Measurements from ENCODE around the gene TFAP2E.
A peak's percentile ranks its signal among the peaks of the same experiment; 100 is the strongest.

Gene TFAP2E

GRCh38 chr1:35595684-35596083, 22.6 kb downstream of the TFAP2E start:
- DNase-seq (ENCODE audit: low read depth in 3 of 3), result no peak

GRCh38 chr1:35597870-35598269, 24.8 kb downstream of the TFAP2E start:
- no peak for DNase-seq (ENCODE audit: low read depth in 3 of 3)

- DNase-seq (ENCODE audit: low read depth in 3 of 3), result no peak
Observed at GRCh38 chr1:35598895-35599294, 25.8 kb downstream of the TFAP2E start.

GRCh38 chr1:35599411-35599810, 26.3 kb downstream of the TFAP2E start:
- DNase-seq (ENCODE audit: low read depth in 3 of 3), result no peak

DNA sequence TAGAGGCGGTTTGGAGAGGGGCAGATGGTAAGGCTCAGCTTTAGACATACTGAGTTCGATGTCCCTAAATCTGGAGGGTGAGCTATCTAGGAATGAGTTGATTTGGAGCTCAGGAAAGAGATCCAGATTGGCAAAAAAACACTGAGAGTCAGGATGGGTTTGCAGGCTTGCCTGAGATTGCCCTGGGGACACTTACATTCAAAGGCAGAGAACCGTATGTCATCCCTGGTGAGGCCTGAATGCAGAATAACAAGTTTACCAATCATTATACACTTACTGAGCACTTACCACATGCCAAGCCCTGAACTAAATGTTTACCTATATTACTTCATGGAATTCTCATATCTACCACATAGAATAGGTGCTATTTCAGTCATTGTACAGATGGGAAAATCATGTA, 27.5 kb downstream of the TFAP2E start:
- DNase-seq (ENCODE audit: low read depth in 3 of 3), result no peak

GRCh38 chr1:35603468-35603867, 30.4 kb downstream of the TFAP2E start:
- no peak for DNase-seq (ENCODE audit: low read depth in 3 of 3)

DNA sequence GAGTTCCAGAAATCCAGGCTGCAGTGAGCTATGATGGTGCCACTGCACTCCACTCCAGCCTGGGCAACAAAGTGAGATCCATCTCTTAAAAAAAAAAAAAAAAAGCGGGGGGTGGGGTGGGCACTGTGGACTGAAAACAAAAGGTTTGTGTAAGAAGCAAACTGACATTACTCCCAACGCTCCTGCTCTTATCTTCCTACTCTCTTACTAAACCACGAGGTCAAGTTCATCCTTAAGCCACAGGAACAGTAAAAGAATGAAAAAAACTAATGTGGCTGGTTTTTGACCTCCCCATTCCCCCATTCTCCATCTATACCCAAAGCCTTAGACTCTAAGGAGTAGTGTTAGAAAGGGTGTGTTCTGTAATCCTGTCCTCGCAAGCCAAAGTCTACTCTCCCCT, 30.8 kb downstream of the TFAP2E start:
- DNase-seq (ENCODE audit: low read depth in 3 of 3), result no peak

DNA sequence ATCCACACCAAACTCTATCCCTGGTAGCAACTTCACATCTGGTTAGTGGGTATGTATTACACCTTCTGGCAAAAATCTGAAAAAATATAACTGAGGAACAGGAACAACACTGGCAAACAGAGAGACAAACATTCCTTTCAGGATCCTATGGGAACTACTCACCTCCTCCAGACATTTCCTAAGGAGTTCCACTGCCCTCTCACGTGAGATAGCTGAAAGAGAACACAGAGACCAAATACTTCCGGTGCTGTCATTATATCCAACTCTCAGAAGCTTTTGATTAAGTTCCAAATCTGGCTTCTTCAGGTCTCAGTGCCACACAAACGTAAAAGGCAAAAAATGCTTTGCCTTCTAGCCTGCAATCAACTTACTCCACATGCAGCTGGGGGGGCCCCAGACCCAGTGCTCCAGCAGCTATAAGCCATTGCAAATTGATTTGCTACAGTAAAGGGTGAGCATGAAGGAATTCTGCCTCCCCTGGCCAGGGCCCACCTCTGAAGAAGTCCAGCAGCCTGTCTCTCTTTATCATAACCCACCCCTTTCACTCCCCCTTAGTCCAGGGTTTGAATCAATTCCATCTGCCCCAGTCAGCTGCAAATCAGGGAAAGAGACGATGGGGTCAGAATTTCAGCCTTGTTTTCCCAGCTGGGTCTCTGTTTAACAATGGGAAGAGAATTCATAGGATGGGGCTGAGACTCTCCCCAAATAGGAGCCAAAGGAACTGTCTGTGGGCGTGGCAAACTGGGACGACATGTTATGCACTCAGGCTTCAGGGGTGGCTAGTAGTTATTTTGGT, 32.2 kb downstream of the TFAP2E start:
- DNase-seq (ENCODE audit: low read depth in 3 of 3), result no peak

- DNase-seq (ENCODE audit: low read depth in 3 of 3), result no peak
Observed at GRCh38 chr1:35605867-35606182, 32.7 kb downstream of the TFAP2E start.

- DNase-seq (ENCODE audit: low read depth in 3 of 3), result no peak
Observed at GRCh38 chr1:35611655-35612054, 38.5 kb downstream of the TFAP2E start.

DNA sequence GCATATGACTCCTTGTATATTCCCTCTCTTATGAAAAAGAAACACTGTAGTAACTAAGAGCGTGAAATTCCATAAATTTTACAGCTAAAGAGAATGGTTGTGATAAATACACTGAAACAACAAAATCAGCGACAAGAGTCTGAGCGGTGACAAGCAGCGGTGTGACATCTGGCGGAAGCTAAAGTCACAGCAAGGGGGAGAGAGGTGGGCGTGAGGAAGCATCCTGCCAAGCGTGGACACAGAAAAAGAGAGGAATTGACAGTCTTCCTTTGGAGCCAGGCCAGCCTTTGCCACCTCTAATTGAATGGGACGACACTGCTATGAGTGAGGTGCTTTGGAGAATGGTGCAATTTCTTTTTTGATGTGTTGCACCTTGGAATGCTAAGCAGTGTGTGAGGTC, 42.3 kb downstream of the TFAP2E start:
- DNase-seq (ENCODE audit: low read depth in 3 of 3), result no peak

- no peak for DNase-seq (ENCODE audit: low read depth in 3 of 3)
Observed at GRCh38 chr1:35619237-35620121, 46.4 kb downstream of the TFAP2E start.

DNA sequence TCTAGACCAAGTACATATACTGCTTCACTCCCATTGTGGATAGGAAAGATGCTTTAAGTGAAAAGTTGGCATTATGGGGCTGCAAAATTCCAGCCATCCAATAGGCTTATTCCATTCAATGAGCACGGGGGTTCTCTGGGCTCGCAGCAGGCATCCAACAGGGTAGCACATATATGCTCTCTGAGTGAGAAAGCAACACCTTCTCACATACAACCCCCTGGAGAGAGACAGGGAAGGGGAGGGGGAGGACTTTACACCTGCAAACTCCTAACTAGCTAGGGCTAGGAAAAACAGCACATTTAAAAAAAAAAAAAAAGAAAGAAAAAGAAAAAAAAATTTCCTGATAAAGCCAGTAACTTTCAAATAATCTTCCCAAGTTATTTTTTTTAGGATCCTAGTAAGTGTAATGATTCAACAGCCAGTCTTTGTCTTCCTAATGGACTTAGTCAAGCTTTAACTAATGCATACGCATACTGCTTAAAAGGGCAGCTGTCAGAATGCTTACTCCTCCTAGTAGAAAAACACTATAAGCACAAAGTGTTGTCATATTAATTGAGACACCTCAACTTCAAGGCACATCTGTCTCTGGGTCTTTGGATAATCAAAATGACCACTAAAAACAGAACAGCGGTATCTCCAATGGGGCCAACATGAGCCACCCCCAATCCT, 49.5 kb downstream of the TFAP2E start:
- no peak for DNase-seq (ENCODE audit: low read depth in 3 of 3)

DNA sequence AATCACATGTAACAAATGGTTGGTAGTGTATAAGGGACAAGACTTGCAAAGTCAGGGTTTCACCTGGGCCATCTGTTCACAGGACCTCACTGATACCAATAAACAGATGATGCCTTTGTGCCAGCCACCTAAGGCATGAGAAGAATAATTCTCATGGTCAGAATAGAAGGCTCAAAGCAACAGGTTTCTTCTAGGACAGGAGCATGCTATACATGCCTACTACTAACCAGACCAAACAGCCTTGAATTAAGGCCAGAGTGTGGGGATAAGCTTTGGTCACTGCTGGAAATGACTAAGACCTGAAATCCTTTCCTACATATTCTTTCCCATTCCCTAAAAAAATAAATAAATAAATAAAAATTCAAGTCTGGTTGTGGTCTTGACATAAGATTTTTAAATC, 50.7 kb downstream of the TFAP2E start:
- no peak for DNase-seq (ENCODE audit: low read depth in 3 of 3)

DNA sequence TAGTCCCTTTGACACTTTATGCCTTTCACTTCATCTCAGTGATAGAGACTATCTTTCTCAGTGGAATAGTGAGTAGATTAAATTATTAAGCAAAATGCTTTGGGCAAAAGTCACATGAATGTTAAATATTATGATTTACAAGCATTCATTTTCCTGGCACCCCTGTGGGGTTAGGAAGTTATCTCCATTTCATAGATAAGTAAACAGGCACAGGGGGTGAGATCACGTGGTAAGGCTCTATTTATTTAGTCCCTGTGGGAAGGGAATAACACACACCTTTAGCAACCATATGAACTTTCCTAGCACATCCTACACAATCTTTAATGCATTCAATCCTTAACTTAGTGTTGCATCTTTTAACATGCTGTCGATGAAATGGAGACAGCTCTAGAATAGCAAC, 55.9 kb downstream of the TFAP2E start:
- DNase-seq (ENCODE audit: low read depth in 3 of 3), result no peak

- DNase-seq (ENCODE audit: low read depth in 3 of 3), result no peak
Observed at GRCh38 chr1:35631396-35631795, 58.3 kb downstream of the TFAP2E start.

GRCh38 chr1:35633547-35633946, 60.4 kb downstream of the TFAP2E start:
- no peak for DNase-seq (ENCODE audit: low read depth in 3 of 3)

- DNase-seq (ENCODE audit: low read depth in 3 of 3), result no peak
Observed at GRCh38 chr1:35637401-35637809, 64.3 kb downstream of the TFAP2E start.

GRCh38 chr1:35640380-35641232, 67.5 kb downstream of the TFAP2E start:
- DNase-seq (ENCODE audit: low read depth in 3 of 3), result peak in 1 of 3 experiments; percentile 2

- peak; percentile 94 to 97 (median 97) for DNase-seq (ENCODE audit: low read depth in 3 of 3)
Observed at GRCh38 chr1:35641233-35641866, 68.2 kb downstream of the TFAP2E start, which contains the start of gene PSMB2. Gene PSMB2 (minus strand): TSS chr1:35641526. CDS start chr1:35641432, 94 bp downstream.

DNA sequence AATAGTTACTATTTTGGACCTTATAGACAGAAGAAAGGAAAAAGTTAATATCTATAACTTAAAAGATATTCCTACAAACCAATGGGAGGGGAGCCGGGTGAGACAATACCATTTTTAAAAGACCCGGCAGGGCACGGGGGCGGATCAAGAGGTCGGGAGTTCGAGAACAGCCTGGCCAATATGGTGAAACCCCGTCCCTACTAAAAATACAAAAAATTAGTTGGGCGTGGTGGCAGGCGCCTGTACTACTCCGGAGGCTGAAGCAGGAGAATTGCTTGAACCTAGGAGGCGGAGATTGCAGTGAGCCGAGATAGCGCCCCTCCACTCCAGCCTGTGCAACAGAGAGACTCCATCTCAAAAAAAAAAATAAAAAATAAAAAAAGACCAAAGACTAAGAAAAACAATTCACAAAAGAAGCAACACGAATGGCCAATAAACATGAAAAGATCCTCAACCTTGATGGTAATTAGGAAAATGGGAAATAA, 69.4 kb downstream of the TFAP2E start:
- peak in 1 of 3 experiments; percentile 11 for DNase-seq (ENCODE audit: low read depth in 3 of 3)

Data from stimulated activated CD4-positive, alpha-beta T cell treated with anti-CD3 and anti-CD28 coated beads, TNF-alpha, amount 100 ng/mL, for 24 hours (primary cell).